GM23338 (cell line): Measurements from ENCODE around the gene CRACDL. TPM values are rescaled to one million over a fixed set of nuclear protein-coding genes. Genes with fewer than 3 reads are reported as not detected.

Experiments
- ATAC-seq: fragments of 200-7000 bp; cut with Tn5 transposase; 3 replicates; pipeline ENCODE4 v1.9.1; 2020
- DNase-seq: peaks from one replicate; pipeline ENCODE4 v3.0.0-alpha.2; 2015; ENCODE audit warnings: low spot score
- H2AFZ ChIP-seq: fragments of 200-600 bp; sonication (generic); 2 replicates; pipeline ENCODE4 v1.8.0; 2016; ENCODE audit warnings: antibody characterized with exemption, mild to moderate bottlenecking, moderate library complexity
- H3F3A ChIP-seq: fragments of 200-600 bp; sonication (generic); replicated peaks from 2 replicates; pipeline ENCODE4 v1.8.0; 2017; ENCODE audit warnings: antibody characterized with exemption, mixed run types, low read depth
- H3K27ac ChIP-seq: fragments of 200-600 bp; sonication (generic); 2 replicates; pipeline ENCODE4 v1.6.1; 2016; ENCODE audit warnings: low read depth
- H3K27me3 ChIP-seq: fragments of 200-600 bp; sonication (generic); 2 replicates; pipeline ENCODE4 v1.8.0; 2016; ENCODE audit warnings: mild to moderate bottlenecking, mixed run types, moderate library complexity; ENCODE audit not compliant: insufficient read depth
- H3K36me3 ChIP-seq: fragments of 200-600 bp; sonication (generic); 2 replicates; pipeline ENCODE4 v1.8.0; 2016; ENCODE audit warnings: mild to moderate bottlenecking; ENCODE audit not compliant: insufficient read depth
- H3K4me1 ChIP-seq: fragments of 200-600 bp; sonication (generic); 2 replicates; pipeline ENCODE4 v1.8.0; 2016; ENCODE audit warnings: mild to moderate bottlenecking, moderate library complexity; ENCODE audit not compliant: insufficient read depth
- H3K4me2 ChIP-seq: fragments of 200-600 bp; sonication (generic); 2 replicates; pipeline ENCODE4 v1.7.1; 2017; ENCODE audit warnings: mixed run types
- H3K4me3 ChIP-seq: fragments of 200-600 bp; sonication (generic); 2 replicates; pipeline ENCODE4 v1.6.1; 2016; ENCODE audit warnings: mixed run types
- H3K79me2 ChIP-seq: fragments of 200-600 bp; sonication (generic); replicated peaks from 2 replicates; pipeline ENCODE4 v1.8.0; 2017; ENCODE audit warnings: mild to moderate bottlenecking; ENCODE audit not compliant: insufficient read depth
- H3K9me2 ChIP-seq: fragments of 200-600 bp; sonication (generic); 2 replicates; pipeline ENCODE4 v1.8.0; 2017; ENCODE audit not compliant: insufficient read depth
- H4K20me1 ChIP-seq: fragments of 200-600 bp; sonication (generic); replicated peaks from 2 replicates; pipeline ENCODE4 v1.8.0; 2017; ENCODE audit warnings: mild to moderate bottlenecking; ENCODE audit not compliant: insufficient read depth
- H3K27ac Mint-ChIP-seq: 2 replicates; pipeline ENCODE4 v1.8.0; 2020; ENCODE audit warnings: inconsistent platforms, mild to moderate bottlenecking, moderate library complexity, mixed read lengths
- H3K27me3 Mint-ChIP-seq: 3 replicates; pipeline ENCODE4 v1.8.0; 2022; ENCODE audit warnings: low read depth, mild to moderate bottlenecking, moderate library complexity, mixed read lengths, inconsistent platforms; ENCODE audit not compliant: insufficient read depth, poor library complexity
- H3K36me3 Mint-ChIP-seq: 3 replicates; pipeline ENCODE4 v1.8.0; 2021; ENCODE audit warnings: low read depth, mild to moderate bottlenecking, inconsistent platforms, moderate library complexity, mixed read lengths
- H3K4me1 Mint-ChIP-seq: 3 replicates; pipeline ENCODE4 v1.8.0; 2020; ENCODE audit warnings: mild to moderate bottlenecking, inconsistent platforms, mixed read lengths
- H3K4me3 Mint-ChIP-seq: 3 replicates; pipeline ENCODE4 v1.8.0; 2021; ENCODE audit warnings: moderate library complexity, mild to moderate bottlenecking, inconsistent platforms, mixed read lengths
- H3K9me3 Mint-ChIP-seq: 3 replicates; pipeline ENCODE4 v1.8.0; 2020; ENCODE audit warnings: moderate library complexity, mild to moderate bottlenecking, inconsistent platforms, mixed read lengths
- CREB1 ChIP-seq: fragments of 250-450 bp; sonication (Bioruptor Pico); IDR thresholded peaks from 2 replicates; pipeline ENCODE4 v1.5.0; 2020; ENCODE audit warnings: low read depth, mild to moderate bottlenecking, moderate library complexity
- EZH2 ChIP-seq: fragments of 200-600 bp; sonication (generic); IDR thresholded peaks from one replicate; pipeline ENCODE4 v1.8.0; 2017; ENCODE audit warnings: antibody characterized with exemption, mild to moderate bottlenecking, low read depth; ENCODE audit not compliant: unreplicated experiment
- EZH2phosphoT487 ChIP-seq: fragments of 200-600 bp; sonication (generic); IDR thresholded peaks from one replicate; pipeline ENCODE4 v1.8.1; 2018; ENCODE audit warnings: antibody characterized with exemption; ENCODE audit not compliant: unreplicated experiment
- JUNB ChIP-seq: IDR thresholded peaks from one replicate; pipeline ENCODE4 v1.6.1; 2016; ENCODE audit warnings: antibody characterized with exemption; ENCODE audit not compliant: unreplicated experiment
- NANOG ChIP-seq: IDR thresholded peaks from 2 replicates; pipeline ENCODE4 v1.6.1; 2016; ENCODE audit warnings: antibody characterized with exemption, borderline replicate concordance
- POLR2AphosphoS5 ChIP-seq: IDR thresholded peaks from 2 replicates; pipeline ENCODE4 v1.6.1; 2016; ENCODE audit warnings: antibody characterized with exemption, low read depth
- STAT1 ChIP-seq: IDR thresholded peaks from one replicate; pipeline ENCODE4 v1.6.1; 2016; ENCODE audit warnings: antibody characterized with exemption; ENCODE audit not compliant: unreplicated experiment
- ZNF114 ChIP-seq: fragments of 250-450 bp; sonication (Bioruptor Pico); IDR thresholded peaks from 2 replicates; pipeline ENCODE4 v1.5.0; 2020; ENCODE audit warnings: mild to moderate bottlenecking, moderate library complexity
- ZNF331 ChIP-seq: fragments of 250-450 bp; sonication (Bioruptor Pico); IDR thresholded peaks from 2 replicates; pipeline ENCODE4 v1.5.0; 2020; ENCODE audit warnings: low read depth, mild to moderate bottlenecking, moderate library complexity
- polyA plus RNA-seq: library from polyadenylated mRNA; unstranded; fragments of >200 nt; fragmentation: Nextera tagmentation; extraction: Ambion mirVana; gene quantifications from 2 replicates; pipeline ENCODE4 v1.2.1, GENCODE V29; 2016
- total RNA-seq: library from RNA; depleted of rRNA; stranded (reverse); fragments of >200 nt; shearing (Covaris generic); gene quantifications from 2 replicates; pipeline ENCODE4 v1.2.3, GENCODE V29; 2014
- TF ChIP-seq, protein P1 (sequence below): IDR thresholded peaks from 2 replicates; pipeline ENCODE4 v1.6.1; 2016; ENCODE audit warnings: antibody characterized with exemption
- TF ChIP-seq, protein P2 (sequence below): fragments of 250-450 bp; sonication (Bioruptor Pico); IDR thresholded peaks from 2 replicates; pipeline ENCODE4 v1.5.0; 2020; ENCODE audit warnings: mild to moderate bottlenecking, moderate library complexity

CRACDL gene
- total and polyA plus RNA-seq, 2 experiments from 2014 or later, result 0.14 to 0.16 TPM

DNA sequence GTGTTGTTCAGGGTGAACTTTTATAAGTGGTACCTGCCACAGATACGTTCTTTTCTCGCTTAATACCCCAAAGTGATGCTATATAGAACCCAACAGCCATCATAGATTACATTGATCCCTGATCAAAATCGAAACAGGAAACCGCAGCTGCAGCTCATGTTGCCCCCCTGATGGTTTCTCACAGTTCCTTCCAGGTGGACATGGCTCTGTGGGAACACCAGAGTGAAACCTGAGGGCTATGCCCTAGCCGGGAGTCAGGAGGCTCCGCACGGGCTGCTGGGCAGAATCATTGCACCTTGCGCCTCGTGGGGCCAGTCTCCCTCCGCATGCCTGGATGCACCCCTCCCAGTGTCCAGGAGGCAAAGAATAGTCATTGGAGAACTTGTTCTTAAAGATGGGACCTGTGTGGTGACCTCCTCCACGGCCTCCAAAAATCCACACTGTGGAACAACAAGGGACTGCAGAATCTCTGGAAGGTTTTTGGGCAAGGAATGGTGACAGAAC is 61.8 kb downstream of the CRACDL start:
- peaks cover 1% of the 10 kb centered on the region for H3K27me3 Mint-ChIP-seq
- H3K27ac Mint-ChIP-seq, result no peak overlapping the region
- no peaks in the 10 kb centered on the region for H3K9me3 Mint-ChIP-seq
- H3K4me3 Mint-ChIP-seq, result no peak overlapping the region
- Histone ChIP-seq H3K4me2 (no peak overlapping the region), H2AFZ (no peak overlapping the region), H3K4me1 (no peaks in the 10 kb centered on the region), H3K9me2 (no peaks in the 10 kb centered on the region), H3K4me3 (no peak overlapping the region), H3K79me2 (no peaks in the 10 kb centered on the region), H3F3A (no peaks in the 10 kb centered on the region), H3K36me3 (no peaks in the 10 kb centered on the region), H4K20me1 (no peaks in the 10 kb centered on the region), H3K27ac (no peak overlapping the region), H3K27me3 (no peaks in the 10 kb centered on the region)
- H3K36me3 Mint-ChIP-seq, result no peaks in the 10 kb centered on the region
- no peak for DNase-seq
- H3K4me1 Mint-ChIP-seq, result peaks cover 6% of the 10 kb centered on the region
- ATAC-seq, result no peak
- TF ChIP-seq, protein P1, sequence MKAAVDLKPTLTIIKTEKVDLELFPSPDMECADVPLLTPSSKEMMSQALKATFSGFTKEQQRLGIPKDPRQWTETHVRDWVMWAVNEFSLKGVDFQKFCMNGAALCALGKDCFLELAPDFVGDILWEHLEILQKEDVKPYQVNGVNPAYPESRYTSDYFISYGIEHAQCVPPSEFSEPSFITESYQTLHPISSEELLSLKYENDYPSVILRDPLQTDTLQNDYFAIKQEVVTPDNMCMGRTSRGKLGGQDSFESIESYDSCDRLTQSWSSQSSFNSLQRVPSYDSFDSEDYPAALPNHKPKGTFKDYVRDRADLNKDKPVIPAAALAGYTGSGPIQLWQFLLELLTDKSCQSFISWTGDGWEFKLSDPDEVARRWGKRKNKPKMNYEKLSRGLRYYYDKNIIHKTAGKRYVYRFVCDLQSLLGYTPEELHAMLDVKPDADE, result no peak
- no peak for TF ChIP-seq ZNF114 (CRISPR knock-in tag)
- TF ChIP-seq STAT1, result no peak
- no peak for TF ChIP-seq POLR2AphosphoS5
- TF ChIP-seq EZH2phosphoT487, result no peak
- TF ChIP-seq EZH2, result no peak
- TF ChIP-seq NANOG, result no peak
- no peak for TF ChIP-seq CREB1 (CRISPR knock-in tag)
- TF ChIP-seq, protein P2, sequence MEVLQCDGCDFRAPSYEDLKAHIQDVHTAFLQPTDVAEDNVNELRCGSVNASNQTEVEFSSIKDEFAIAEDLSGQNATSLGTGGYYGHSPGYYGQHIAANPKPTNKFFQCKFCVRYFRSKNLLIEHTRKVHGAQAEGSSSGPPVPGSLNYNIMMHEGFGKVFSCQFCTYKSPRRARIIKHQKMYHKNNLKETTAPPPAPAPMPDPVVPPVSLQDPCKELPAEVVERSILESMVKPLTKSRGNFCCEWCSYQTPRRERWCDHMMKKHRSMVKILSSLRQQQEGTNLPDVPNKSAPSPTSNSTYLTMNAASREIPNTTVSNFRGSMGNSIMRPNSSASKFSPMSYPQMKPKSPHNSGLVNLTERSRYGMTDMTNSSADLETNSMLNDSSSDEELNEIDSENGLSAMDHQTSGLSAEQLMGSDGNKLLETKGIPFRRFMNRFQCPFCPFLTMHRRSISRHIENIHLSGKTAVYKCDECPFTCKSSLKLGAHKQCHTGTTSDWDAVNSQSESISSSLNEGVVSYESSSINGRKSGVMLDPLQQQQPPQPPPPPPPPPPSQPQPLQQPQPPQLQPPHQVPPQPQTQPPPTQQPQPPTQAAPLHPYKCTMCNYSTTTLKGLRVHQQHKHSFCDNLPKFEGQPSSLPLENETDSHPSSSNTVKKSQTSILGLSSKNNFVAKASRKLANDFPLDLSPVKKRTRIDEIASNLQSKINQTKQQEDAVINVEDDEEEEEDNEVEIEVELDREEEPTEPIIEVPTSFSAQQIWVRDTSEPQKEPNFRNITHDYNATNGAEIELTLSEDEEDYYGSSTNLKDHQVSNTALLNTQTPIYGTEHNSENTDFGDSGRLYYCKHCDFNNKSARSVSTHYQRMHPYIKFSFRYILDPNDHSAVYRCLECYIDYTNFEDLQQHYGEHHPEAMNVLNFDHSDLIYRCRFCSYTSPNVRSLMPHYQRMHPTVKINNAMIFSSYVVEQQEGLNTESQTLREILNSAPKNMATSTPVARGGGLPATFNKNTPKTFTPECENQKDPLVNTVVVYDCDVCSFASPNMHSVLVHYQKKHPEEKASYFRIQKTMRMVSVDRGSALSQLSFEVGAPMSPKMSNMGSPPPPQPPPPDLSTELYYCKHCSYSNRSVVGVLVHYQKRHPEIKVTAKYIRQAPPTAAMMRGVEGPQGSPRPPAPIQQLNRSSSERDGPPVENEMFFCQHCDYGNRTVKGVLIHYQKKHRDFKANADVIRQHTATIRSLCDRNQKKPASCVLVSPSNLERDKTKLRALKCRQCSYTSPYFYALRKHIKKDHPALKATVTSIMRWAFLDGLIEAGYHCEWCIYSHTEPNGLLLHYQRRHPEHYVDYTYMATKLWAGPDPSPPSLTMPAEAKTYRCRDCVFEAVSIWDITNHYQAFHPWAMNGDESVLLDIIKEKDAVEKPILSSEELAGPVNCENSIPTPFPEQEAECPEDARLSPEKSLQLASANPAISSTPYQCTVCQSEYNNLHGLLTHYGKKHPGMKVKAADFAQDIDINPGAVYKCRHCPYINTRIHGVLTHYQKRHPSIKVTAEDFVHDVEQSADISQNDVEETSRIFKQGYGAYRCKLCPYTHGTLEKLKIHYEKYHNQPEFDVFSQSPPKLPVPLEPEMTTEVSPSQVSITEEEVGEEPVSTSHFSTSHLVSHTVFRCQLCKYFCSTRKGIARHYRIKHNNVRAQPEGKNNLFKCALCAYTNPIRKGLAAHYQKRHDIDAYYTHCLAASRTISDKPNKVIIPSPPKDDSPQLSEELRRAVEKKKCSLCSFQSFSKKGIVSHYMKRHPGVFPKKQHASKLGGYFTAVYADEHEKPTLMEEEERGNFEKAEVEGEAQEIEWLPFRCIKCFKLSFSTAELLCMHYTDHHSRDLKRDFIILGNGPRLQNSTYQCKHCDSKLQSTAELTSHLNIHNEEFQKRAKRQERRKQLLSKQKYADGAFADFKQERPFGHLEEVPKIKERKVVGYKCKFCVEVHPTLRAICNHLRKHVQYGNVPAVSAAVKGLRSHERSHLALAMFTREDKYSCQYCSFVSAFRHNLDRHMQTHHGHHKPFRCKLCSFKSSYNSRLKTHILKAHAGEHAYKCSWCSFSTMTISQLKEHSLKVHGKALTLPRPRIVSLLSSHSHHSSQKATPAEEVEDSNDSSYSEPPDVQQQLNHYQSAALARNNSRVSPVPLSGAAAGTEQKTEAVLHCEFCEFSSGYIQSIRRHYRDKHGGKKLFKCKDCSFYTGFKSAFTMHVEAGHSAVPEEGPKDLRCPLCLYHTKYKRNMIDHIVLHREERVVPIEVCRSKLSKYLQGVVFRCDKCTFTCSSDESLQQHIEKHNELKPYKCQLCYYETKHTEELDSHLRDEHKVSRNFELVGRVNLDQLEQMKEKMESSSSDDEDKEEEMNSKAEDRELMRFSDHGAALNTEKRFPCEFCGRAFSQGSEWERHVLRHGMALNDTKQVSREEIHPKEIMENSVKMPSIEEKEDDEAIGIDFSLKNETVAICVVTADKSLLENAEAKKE (CRISPR knock-in tag), result no peak
- TF ChIP-seq ZNF331 (CRISPR knock-in tag), result no peak
- no peak for TF ChIP-seq JUNB
